A673 (cell line): ENCODE results near the gene HHLA2.

Source experiments
- CTCF ChIP-seq: fragments of 300-800, 200-600 bp; sonication (generic); conservative IDR thresholded peaks from 2 replicates; pipeline ENCODE4 v1.5.1; 2017; ENCODE audit warnings: low read depth, mild to moderate bottlenecking, antibody characterized with exemption, low read length, moderate library complexity, mixed read lengths
- EZH2 ChIP-seq: fragments of 200-600 bp; sonication (generic); IDR thresholded peaks from 2 replicates; pipeline ENCODE4 v1.6.1; 2017; ENCODE audit warnings: borderline replicate concordance, low read depth, mild to moderate bottlenecking, mixed read lengths, antibody characterized with exemption, low read length; ENCODE audit not compliant: poor library complexity, severe bottlenecking

DNA sequence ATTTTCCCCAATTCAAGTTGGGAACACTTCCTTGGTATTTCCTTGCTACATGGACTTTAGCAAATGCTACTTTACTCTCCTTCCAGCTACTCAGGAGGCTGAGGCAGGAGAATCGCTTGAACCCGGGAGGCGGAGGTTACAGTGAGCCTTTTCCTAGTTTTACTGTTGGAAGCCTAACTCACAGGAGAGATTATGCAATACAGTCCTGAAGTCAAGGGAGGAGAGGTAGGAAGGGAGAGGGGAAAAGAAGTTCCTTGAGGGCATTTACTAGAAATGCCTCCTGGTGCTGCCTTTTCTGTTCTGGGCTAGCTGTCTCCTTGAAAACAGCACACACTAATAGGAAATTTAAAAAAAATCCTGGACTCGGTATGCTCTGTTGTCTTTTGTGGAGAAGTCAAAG is 6.2 kb downstream of the HHLA2 start:
- TF ChIP-seq CTCF (no peak), EZH2 (no peak)
